Measurements from ENCODE around the gene ZBTB11. TPM values are rescaled to one million over a fixed set of nuclear protein-coding genes. Genes with fewer than 3 reads are reported as not detected.

The ZBTB11 gene
- total RNA-seq, 1 donor from 2014 or later, result 13.0 TPM

GRCh38 chr3:101665851-101666250, 11.1 kb downstream of the ZBTB11 start:
- H3K36me3 Mint-ChIP-seq (ENCODE audit: low read depth, unreplicated experiment), result peaks cover 27% of the 10 kb centered on the region
- TF ChIP-seq CTCF (IDR thresholded peaks at IDR 0.05; ENCODE audit: unreplicated experiment), result no peak
- H3K9me3 Mint-ChIP-seq (ENCODE audit: unreplicated experiment), result no peaks in the 10 kb centered on the region
- H3K4me1 Mint-ChIP-seq (ENCODE audit: unreplicated experiment), result no peaks in the 10 kb centered on the region
- H3K27me3 Mint-ChIP-seq (ENCODE audit: unreplicated experiment), result peaks cover 3% of the 10 kb centered on the region
- H3K4me3 Mint-ChIP-seq (ENCODE audit: unreplicated experiment), result no peak overlapping the region
- no peak for DNase-seq (ENCODE audit: low spot score)
- H3K27ac Mint-ChIP-seq (ENCODE audit: unreplicated experiment), result no peak overlapping the region

- no peak overlapping the region for H3K27ac Mint-ChIP-seq (ENCODE audit: unreplicated experiment)
- H3K27me3 Mint-ChIP-seq (ENCODE audit: unreplicated experiment), result peaks cover 3% of the 10 kb centered on the region
- no peaks in the 10 kb centered on the region for H3K4me1 Mint-ChIP-seq (ENCODE audit: unreplicated experiment)
- no peaks in the 10 kb centered on the region for H3K9me3 Mint-ChIP-seq (ENCODE audit: unreplicated experiment)
- DNase-seq (ENCODE audit: low spot score), result no peak
- TF ChIP-seq CTCF (IDR thresholded peaks at IDR 0.05; ENCODE audit: unreplicated experiment), result no peak
- peaks cover 30% of the 10 kb centered on the region for H3K36me3 Mint-ChIP-seq (ENCODE audit: low read depth, unreplicated experiment)
- H3K4me3 Mint-ChIP-seq (ENCODE audit: unreplicated experiment), result no peak overlapping the region
These were observed 11.6 kb downstream of the ZBTB11 start for GRCh38 chr3:101665357-101665756.

- Mint-ChIP-seq H3K36me3 (ENCODE audit: low read depth, unreplicated experiment) (peaks cover 24% of the 10 kb centered on the region), H3K4me1 (ENCODE audit: unreplicated experiment) (no peaks in the 10 kb centered on the region), H3K27me3 (ENCODE audit: unreplicated experiment) (peaks cover under 1% of the 10 kb centered on the region), H3K4me3 (ENCODE audit: unreplicated experiment) (no peak overlapping the region), H3K9me3 (ENCODE audit: unreplicated experiment) (no peaks in the 10 kb centered on the region), H3K27ac (ENCODE audit: unreplicated experiment) (no peak overlapping the region)
- no peak for DNase-seq (ENCODE audit: low spot score)
- no peak for TF ChIP-seq CTCF (IDR thresholded peaks at IDR 0.05; ENCODE audit: unreplicated experiment)
These were observed 16.2 kb downstream of the ZBTB11 start for GRCh38 chr3:101660714-101661113.

- Mint-ChIP-seq H3K27ac (ENCODE audit: unreplicated experiment) (no peak overlapping the region), H3K27me3 (ENCODE audit: unreplicated experiment) (peaks cover 1% of the 10 kb centered on the region), H3K4me1 (ENCODE audit: unreplicated experiment) (no peaks in the 10 kb centered on the region), H3K4me3 (ENCODE audit: unreplicated experiment) (peak overlapping the region; percentile 21), H3K9me3 (ENCODE audit: unreplicated experiment) (no peaks in the 10 kb centered on the region), H3K36me3 (ENCODE audit: low read depth, unreplicated experiment) (peaks cover 19% of the 10 kb centered on the region)
- no peak for DNase-seq (ENCODE audit: low spot score)
- no peak for TF ChIP-seq CTCF (IDR thresholded peaks at IDR 0.05; ENCODE audit: unreplicated experiment)
These were observed 20.3 kb downstream of the ZBTB11 start for GRCh38 chr3:101656651-101657050.

- no peak for TF ChIP-seq CTCF (IDR thresholded peaks at IDR 0.05; ENCODE audit: unreplicated experiment)
- peaks cover 10% of the 10 kb centered on the region for H3K36me3 Mint-ChIP-seq (ENCODE audit: low read depth, unreplicated experiment)
- H3K9me3 Mint-ChIP-seq (ENCODE audit: unreplicated experiment), result no peaks in the 10 kb centered on the region
- no peak overlapping the region for H3K4me3 Mint-ChIP-seq (ENCODE audit: unreplicated experiment)
- DNase-seq (ENCODE audit: low spot score), result no peak
- no peaks in the 10 kb centered on the region for H3K4me1 Mint-ChIP-seq (ENCODE audit: unreplicated experiment)
- no peak overlapping the region for H3K27ac Mint-ChIP-seq (ENCODE audit: unreplicated experiment)
- H3K27me3 Mint-ChIP-seq (ENCODE audit: unreplicated experiment), result no peaks in the 10 kb centered on the region
These were observed 30.2 kb downstream of the ZBTB11 start for GRCh38 chr3:101646726-101647125.

Measured in endothelial cell (in vitro differentiated cells).